ENCODE results near the gene GAS2L3.
"Not testable (repeated sequence)": the region's sequence is repeated elsewhere in the genome, so short reads cannot be mapped to it uniquely, and the experiment has no call there.

The GAS2L3 gene

GRCh38 chr12:100576331-100577036, 3.0 kb downstream of the GAS2L3 start:
- no peak for DNase-seq

GRCh38 chr12:100578923-100579322, 5.4 kb downstream of the GAS2L3 start:
- no peak for DNase-seq

DNA sequence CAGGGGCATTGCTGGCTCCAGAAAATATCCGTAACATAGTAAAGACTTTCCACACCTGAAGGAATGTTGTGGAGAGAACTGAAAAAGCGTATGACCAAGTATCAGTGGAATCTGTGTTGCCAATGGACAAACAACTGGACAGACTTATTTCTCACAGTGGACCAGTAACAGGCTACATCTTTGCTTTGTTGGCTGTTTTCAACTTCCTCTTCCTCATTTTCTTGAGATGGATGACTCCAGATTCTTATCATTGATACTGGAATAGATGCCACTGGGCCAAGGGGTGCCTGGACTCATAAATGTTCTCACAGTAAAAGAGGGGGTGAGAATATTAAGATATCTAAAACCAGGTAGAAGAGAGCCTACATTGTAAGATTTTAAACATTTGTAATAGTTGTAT, 6.4 kb downstream of the GAS2L3 start:
- no peak for DNase-seq

- DNase-seq, result no peak
These were observed 10.8 kb downstream of the GAS2L3 start for GRCh38 chr12:100584256-100584655.

- no peak for DNase-seq
These were observed 18.5 kb downstream of the GAS2L3 start for GRCh38 chr12:100591979-100592378.

DNA sequence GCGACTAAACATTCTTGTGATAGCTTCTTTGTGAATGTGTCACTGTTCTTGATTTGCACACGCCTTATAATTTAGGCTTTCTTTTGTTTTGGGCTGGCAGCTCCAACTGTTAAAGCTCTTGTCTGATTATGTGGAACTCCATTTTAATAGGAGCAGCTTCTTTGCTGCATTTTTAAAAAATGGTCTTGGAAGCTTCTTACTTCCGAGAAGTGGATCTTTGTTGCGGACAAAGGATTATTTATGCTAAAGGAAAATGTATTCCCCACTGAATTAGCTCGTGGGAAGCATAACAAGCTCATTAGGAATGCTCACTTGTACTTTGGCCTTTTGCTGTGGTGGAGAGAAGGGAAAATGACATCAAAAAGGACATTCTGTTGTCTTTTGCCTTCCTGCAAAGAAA, 20.0 kb downstream of the GAS2L3 start:
- no peak for DNase-seq

- DNase-seq, result no peak
These were observed 28.1 kb downstream of the GAS2L3 start for GRCh38 chr12:100601626-100602025.

GRCh38 chr12:100602997-100603396, 29.5 kb downstream of the GAS2L3 start:
- not testable (repeated sequence) for DNase-seq

- DNase-seq, result no peak
These were observed 35.3 kb downstream of the GAS2L3 start for GRCh38 chr12:100608776-100609175.

DNA sequence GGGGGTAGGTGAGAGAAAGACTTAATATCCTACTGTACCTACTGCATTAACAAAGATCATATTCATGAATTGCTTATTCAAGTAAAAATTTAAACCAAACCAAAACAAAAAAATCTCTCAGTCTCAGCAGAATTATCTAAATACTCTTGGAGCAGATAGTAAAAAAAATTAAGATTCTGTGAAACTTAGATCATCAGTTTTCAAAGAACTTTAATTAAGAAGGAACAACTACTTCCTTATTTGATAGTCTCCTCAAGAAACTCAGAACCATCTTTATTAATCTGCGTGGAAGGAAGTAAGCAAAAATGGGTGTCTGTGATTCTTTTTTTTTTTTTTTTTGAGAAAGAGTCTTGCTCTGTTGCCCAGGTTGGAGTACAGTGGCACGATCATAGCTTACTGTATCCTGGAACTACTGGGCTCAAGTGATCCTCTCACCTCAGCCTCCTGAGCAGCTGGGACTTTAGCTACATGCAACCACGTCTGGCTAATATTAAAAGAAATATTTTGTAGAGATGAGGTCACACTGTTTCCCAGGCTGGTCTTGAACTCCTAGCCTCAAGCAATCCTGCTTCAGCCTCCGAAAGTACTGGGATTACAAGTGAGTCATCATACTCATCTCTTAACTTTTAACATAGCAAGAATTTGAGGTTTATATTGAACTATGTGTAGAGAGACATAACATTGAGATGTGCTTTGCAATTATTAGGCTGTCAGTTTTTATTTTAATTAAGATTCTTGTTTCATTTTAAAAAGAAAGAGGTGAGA, 37.4 kb downstream of the GAS2L3 start:
- DNase-seq, result no peak

GRCh38 chr12:100612606-100613005, 39.1 kb downstream of the GAS2L3 start:
- DNase-seq, result no peak

DNA sequence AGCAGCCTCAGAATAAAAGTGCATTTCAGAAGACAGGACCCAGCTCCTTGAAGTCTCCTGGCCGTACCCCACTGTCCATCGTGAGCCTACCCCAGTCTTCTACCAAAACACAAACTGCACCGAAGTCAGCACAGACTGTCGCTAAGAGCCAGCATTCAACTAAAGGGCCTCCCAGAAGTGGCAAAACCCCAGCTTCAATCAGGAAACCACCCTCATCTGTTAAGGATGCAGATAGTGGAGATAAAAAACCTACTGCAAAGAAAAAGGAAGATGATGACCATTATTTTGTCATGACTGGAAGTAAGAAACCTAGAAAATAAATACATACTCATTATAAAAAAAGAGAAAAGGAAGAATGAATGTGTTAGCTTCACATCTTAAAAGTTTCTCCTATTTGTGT, 51.1 kb downstream of the GAS2L3 start:
- DNase-seq, result no peak

GRCh38 chr12:100632445-100632892, 59.0 kb downstream of the GAS2L3 start:
- DNase-seq, result no peak

DNA sequence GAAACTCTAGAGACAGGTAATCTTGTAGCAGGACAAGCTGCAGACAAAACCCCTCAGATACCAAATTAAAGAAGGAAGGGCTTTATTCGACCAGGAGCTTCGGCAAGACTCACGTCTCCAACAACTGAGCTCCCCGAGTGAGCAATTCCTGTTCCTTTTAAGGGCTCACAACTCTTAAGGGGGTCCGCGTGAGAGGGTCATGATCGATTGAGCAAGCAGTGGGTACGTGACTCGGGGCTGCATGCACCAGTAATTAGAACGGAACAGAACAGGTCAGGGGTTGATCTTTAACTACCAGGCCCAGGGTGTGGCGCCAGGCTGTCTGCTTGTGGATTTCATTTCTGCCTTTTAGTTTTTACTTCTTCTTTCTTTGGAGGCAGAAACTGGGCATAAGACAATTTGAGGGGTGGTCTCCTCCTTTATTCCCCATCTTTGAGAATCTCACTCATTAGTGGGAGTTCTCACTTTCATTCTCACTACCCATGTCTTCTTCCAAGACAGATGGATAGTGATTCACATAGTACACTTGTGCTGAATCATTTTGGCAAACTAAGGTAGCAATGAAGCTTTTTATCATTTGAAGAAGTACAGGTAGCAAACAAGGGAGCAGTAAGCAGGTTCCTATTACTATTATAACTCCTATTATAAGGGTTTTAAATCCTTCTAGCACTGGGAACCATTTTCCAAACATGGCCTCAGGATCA, 59.8 kb downstream of the GAS2L3 start:
- not testable (repeated sequence) for DNase-seq

DNA sequence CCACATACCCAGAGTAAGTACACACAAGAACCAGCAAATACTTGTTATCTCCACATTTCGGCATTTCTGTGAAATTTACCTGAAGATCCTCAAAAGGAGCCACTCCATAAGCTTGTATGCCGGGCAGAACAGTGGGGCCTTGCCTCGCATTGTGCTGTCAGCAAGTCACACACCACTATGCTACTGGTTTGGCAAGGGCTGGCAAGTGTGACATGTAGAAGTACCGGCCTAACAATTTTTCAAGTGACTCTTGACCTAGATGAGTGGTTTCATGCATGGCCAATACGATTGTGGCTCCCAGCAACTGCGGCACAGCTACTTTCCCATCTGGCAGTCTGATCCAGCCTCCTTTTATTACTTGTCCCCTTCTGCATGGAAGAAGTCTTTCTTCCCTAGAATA, 69.8 kb downstream of the GAS2L3 start:
- DNase-seq, result no peak

DNA sequence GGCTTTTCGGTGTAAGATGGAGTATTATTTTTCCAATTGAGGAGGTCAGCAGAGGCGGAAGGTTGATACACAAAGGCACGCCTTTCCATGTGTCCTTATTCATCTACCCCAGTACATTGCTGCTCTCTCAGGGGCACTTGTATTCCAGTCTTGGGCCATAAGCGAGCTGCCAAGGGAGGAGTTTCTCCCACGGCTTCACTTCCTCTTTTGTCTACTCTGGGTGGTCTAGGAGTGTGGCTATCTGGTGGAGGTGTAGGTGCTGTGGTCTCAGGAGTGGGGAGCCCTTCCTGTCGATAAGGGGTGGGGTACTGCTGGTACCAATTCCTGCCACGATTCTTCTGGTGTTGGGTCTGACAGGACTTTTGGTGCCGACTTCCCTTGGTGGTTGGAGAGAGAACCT, 73.4 kb downstream of the GAS2L3 start:
- no peak for DNase-seq

DNA sequence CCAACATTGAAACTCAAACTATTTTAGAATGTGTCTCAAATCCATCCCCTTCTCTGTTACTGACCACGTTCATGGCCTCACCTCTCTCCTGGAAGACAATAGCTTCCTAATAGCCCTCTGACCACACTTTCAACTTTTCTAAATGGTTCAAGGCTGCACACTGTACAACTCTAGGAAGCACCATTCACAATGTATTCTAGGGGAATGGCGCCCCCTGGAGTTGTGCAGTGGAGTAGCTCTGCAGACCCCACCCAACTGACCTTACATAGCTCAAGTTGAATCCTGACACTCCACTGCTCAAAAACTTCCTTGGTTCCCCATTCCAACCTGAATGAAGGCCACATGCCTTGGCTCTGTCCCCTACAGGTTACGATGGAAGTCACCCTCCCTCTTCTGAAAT, 77.6 kb downstream of the GAS2L3 start:
- no peak for DNase-seq

DNA sequence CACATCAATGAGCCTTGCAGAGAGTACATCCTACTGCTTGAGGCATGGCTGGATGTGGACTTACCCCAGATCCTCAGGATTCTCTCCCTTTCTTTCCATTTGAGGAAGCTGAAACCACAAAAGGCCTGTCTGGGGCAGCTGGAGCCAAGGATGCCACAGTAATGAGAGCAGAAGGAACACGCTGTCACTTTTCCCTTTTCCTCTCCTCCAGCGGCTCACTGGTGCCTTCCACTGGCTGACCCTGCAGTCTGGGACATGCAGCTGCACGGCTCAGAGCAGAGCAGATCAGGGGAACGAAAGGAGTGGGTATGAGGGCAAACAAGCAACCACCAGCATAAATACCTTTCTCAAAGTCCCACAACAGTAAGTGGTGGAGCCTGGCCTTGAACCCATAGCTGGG, 78.2 kb downstream of the GAS2L3 start:
- DNase-seq, result no peak

GRCh38 chr12:100652488-100652887, 79.0 kb downstream of the GAS2L3 start:
- DNase-seq, result no peak

- DNase-seq, result no peak
These were observed 82.7 kb downstream of the GAS2L3 start for GRCh38 chr12:100656141-100656540.

GRCh38 chr12:100656856-100657255, 83.4 kb downstream of the GAS2L3 start:
- DNase-seq, result no peak

DNA sequence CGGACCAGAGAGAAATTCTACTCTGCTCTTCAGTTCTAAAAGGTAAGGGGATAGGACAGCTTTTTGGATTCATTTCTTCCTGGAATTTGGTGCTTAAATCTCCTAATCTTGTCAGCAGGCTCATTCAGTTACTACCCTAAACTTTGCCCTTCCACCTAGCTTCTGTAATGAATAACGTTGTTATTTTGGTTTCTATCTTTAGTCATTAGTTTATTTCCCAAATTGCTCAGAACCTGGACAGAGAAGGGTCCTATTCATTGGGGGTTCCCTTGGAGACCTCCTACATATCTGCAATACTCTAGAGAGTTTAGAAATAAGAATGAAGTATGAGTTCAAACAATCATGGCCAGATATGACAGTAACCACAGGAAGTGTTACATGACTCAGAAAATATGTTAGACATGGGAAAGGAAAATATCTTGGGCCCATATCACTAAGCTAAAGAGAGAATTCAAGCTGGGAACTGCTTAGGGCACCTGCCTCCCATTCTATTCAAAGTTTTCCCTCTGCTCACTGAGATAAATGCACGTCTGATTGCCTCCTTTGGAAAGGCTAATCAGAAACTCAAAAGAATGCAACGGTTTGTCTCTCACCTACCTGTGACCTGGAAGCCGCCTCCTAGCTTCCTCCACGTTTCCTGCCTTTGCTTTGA, 87.9 kb downstream of the GAS2L3 start:
- DNase-seq, result no peak

DNA sequence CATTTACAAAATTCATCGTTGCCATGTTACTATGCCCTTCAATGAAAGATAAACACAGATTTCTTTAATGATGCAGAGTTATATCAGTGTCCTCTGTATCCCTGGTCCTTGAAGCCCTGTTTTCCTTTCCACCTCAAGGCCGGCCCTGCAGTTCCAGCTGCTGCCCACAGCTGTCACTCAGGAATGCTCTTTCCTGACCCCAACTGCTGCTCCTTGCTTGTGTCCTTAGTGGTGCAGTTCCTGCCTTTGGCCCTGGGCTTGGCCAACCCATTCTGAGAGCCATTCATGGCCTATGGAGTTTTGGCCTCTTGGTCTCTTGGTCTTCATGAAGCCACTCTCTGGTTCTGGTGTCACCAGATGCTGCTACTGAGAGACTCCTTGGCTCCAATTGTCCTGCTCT, 93.1 kb downstream of the GAS2L3 start:
- DNase-seq, result no peak
